Mesothelial cell of epicardium (in vitro differentiated cells): ENCODE data around the gene GPR155. TPM values are rescaled to one million over a fixed set of nuclear protein-coding genes. Genes with fewer than 3 reads are reported as not detected.

Source experiments
- DNase-seq, 2 experiments: peaks; one replicate each; pipeline ENCODE4 v3.0.0; 2021; ENCODE audit warnings: low spot score in 2 of 2; ENCODE audit not compliant: unreplicated experiment in 2 of 2
- H3K27ac Mint-ChIP-seq: 2 replicates; pipeline ENCODE4 v1.8.0; 2021; ENCODE audit warnings: mixed read lengths
- H3K27me3 Mint-ChIP-seq: 2 replicates; pipeline ENCODE4 v1.8.0; 2021; ENCODE audit warnings: low read depth, mixed read lengths
- H3K36me3 Mint-ChIP-seq: 2 replicates; pipeline ENCODE4 v1.8.0; 2021; ENCODE audit warnings: mixed read lengths
- H3K4me1 Mint-ChIP-seq: 2 replicates; pipeline ENCODE4 v1.8.0; 2021; ENCODE audit warnings: mixed read lengths
- H3K4me3 Mint-ChIP-seq: 2 replicates; pipeline ENCODE4 v1.8.0; 2021; ENCODE audit warnings: mild to moderate bottlenecking, moderate library complexity, mixed read lengths
- H3K9me3 Mint-ChIP-seq: 2 replicates; pipeline ENCODE4 v1.8.0; 2021; ENCODE audit warnings: mixed read lengths
- total RNA-seq: library from RNA; stranded (reverse); gene quantifications from 3 replicates; pipeline ENCODE4 v1.2.1, GENCODE V29; 2021
- TF ChIP-seq, protein P1 (sequence below): fragments of 200-600 bp; sonication (generic); IDR thresholded peaks from one replicate; pipeline ENCODE4 v1.5.0; 2021; ENCODE audit warnings: antibody characterized with exemption; ENCODE audit not compliant: unreplicated experiment

The GPR155 gene
- total RNA-seq, 1 donor from 2014 or later = 4.4 TPM

- TF ChIP-seq, protein P1, sequence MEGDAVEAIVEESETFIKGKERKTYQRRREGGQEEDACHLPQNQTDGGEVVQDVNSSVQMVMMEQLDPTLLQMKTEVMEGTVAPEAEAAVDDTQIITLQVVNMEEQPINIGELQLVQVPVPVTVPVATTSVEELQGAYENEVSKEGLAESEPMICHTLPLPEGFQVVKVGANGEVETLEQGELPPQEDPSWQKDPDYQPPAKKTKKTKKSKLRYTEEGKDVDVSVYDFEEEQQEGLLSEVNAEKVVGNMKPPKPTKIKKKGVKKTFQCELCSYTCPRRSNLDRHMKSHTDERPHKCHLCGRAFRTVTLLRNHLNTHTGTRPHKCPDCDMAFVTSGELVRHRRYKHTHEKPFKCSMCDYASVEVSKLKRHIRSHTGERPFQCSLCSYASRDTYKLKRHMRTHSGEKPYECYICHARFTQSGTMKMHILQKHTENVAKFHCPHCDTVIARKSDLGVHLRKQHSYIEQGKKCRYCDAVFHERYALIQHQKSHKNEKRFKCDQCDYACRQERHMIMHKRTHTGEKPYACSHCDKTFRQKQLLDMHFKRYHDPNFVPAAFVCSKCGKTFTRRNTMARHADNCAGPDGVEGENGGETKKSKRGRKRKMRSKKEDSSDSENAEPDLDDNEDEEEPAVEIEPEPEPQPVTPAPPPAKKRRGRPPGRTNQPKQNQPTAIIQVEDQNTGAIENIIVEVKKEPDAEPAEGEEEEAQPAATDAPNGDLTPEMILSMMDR = no peak
- Mint-ChIP-seq H3K4me1 (peaks cover 4% of the 10 kb centered on the region), H3K4me3 (no peak overlapping the region), H3K27ac (no peak overlapping the region), H3K36me3 (peaks cover 11% of the 10 kb centered on the region), H3K9me3 (no peaks in the 10 kb centered on the region), H3K27me3 (no peaks in the 10 kb centered on the region)
- no peak for DNase-seq
These were observed 36.6 kb downstream of the GPR155 start for GRCh38 chr2:174450021-174450816.

- DNase-seq = no peak
- TF ChIP-seq, protein P1 = no peak
- H3K27ac Mint-ChIP-seq = no peak overlapping the region
- no peak overlapping the region for H3K4me3 Mint-ChIP-seq
- H3K9me3 Mint-ChIP-seq = no peaks in the 10 kb centered on the region
- H3K4me1 Mint-ChIP-seq = peaks cover 7% of the 10 kb centered on the region
- H3K27me3 Mint-ChIP-seq = no peaks in the 10 kb centered on the region
- H3K36me3 Mint-ChIP-seq = peaks cover 14% of the 10 kb centered on the region
These were observed 37.8 kb downstream of the GPR155 start for GRCh38 chr2:174449033-174449432.

DNA sequence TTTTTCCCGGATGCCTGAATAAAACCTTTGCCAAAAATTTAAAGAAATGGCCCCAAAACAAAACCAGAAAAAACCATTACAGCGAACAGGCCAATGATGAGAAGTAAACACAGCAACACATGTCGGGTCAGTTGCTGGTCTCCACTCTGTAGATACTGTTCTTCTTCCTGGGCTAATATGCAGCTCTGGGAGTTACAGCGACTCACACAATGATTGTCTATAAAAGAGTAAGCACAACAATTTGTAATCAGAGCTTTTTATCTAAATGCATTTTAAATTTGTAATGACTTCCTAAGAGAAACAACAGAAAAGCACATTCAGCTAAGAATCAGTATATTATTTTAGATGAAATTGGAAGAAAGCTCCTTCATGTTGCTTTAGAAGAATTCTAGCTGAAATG lies 40.3 kb downstream of the GPR155 start:
- Mint-ChIP-seq H3K4me1 (peaks cover 12% of the 10 kb centered on the region), H3K27ac (no peak overlapping the region), H3K27me3 (no peaks in the 10 kb centered on the region), H3K4me3 (no peak overlapping the region), H3K9me3 (no peaks in the 10 kb centered on the region), H3K36me3 (peaks cover 10% of the 10 kb centered on the region)
- TF ChIP-seq, protein P1 = no peak
- DNase-seq = no peak

GRCh38 chr2:174445248-174445647 lies 41.6 kb downstream of the GPR155 start:
- TF ChIP-seq, protein P1 = no peak
- Mint-ChIP-seq H3K4me3 (no peak overlapping the region), H3K27me3 (no peaks in the 10 kb centered on the region), H3K36me3 (peaks cover 10% of the 10 kb centered on the region), H3K27ac (peak overlapping the region; percentile 52), H3K9me3 (no peaks in the 10 kb centered on the region), H3K4me1 (peaks cover 18% of the 10 kb centered on the region)
- DNase-seq = no peak

- Mint-ChIP-seq H3K4me3 (no peak overlapping the region), H3K9me3 (no peaks in the 10 kb centered on the region), H3K27me3 (no peaks in the 10 kb centered on the region), H3K27ac (peak overlapping the region; percentile 52), H3K36me3 (peaks cover 10% of the 10 kb centered on the region), H3K4me1 (peaks cover 23% of the 10 kb centered on the region)
- TF ChIP-seq, protein P1 = no peak
- no peak for DNase-seq
These were observed 42.1 kb downstream of the GPR155 start for GRCh38 chr2:174444761-174445160.
